ENCODE measurements around the gene MPRIP.

MPRIP gene

DNA sequence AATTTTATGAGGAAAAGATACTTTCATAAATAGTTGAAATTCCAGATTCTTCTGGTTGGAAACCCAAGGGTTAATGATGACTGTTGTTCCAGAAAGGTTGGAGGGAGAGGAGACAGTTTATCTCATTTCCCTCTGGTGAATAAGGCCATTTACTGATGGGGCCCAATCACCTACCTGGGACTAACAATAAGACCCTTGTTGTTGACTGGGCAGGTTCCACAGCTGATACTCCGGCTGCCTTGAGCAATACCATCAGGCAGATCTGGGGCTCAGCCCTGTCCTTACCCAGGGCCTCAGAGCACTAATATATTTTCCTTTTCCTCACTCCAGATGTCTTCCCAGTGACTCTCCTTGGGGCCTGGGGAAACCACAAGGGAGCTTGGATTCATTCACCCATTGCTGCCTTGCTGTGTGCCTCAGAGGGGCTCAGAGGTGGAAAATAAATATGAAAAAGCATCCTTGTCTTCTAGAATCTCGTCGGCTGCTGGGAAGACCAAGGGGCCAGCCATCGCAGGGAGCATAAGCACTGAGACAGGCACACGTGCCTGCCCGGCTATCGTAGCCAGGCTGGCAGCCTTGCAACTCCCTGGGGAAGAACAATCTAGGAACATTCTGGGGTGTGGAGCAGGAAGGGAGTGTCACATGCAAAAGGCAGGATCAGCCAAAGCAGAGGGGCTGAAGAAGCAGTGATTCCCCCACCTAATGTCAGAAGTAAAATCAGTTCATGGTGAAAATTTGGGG lies 54.4 kb downstream of the MPRIP start:
- in situ Hi-C loops (cut with MboI; ENCODE audit: low pct_unique_long_range_greater_than_20kb, low sequenced_read_pairs) = no loop called here

DNA sequence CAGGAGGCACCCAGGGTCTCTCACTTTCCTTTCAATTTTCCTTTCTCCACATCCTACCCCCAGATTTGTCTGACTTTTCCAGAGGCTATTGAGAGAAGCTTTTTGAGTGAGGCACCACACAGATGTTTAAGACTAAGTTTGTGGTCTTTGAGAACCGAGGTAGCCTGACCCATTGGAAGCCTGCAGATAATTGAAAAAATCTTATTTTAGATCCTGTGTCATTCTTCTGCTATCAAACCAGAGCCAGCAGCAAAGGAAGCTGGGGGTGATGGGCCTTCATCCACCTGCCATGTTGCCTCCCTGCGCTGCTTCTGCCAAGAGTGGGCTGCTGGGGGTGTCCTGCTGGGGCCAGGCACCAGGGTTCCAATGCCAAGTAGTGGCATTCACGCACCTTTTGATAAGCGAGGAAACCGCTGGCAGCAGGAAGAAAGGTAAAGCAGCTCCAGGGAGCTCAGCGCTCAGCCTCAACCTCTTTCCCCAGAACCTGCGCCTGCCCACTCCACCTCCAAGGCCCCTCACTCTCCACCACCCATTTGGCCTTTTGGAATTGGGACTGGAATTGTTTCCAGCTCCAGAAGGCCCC lies 55.6 kb downstream of the MPRIP start:
- in situ Hi-C loops (cut with MboI; ENCODE audit: low pct_unique_long_range_greater_than_20kb, low sequenced_read_pairs) = no loop called here
- DNase-seq = no peak

More for the DNA sequence above, 54.4 kb downstream of the MPRIP start:
- no peak for DNase-seq

DNA sequence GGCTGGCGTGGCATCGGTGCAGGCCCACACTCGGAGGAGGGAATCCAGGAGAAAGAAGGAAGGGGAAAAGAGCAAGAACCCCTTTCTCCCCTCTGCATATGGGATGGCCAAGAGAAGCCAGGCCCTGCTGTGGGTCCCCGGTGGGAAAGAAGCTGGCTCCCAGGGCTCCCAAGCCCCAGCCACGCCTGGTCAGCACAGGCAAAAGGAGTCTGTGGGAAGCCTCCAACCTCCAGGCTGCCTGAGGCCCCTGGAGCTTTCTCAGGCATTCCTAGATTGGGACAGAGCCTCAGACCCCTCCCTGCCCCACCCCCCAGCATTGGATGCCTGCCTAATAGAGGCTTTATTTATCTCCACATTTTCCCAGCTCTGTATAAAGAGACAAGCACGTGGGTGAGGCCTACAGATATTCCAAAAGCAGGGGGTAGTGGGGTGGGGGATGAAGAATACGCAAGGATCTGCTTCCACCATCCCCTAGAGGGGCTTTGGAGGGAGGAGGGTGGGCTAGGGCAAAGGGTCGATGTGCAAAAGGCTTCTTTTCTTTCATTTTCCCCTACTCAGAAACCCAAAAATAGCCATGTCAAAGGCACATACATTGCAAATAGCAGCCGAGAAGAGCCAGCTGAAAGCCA lies 56.4 kb downstream of the MPRIP start:
- no peak for DNase-seq
- in situ Hi-C loops (cut with MboI; ENCODE audit: low pct_unique_long_range_greater_than_20kb, low sequenced_read_pairs) = no loop called here

DNA sequence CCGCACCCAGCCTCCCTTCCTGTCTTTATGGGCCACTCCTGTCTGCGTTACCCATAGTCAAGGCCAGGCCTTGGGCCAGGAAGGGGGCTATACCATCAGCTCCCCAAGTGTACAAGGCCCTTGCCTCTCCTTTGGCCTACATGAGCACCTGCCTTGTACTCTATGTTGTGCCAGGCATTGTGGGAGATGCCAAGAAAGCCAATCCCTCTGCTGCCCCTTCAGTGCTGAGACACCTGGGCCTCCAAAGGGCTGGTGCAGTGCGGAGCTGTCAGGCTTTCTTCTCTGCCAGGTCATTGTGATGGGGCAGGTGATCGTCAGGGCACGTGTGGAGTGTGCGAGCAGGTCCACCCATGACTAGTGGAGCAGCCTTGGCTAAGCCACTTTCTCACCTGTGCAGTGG lies 59.9 kb downstream of the MPRIP start:
- in situ Hi-C loops (cut with MboI; ENCODE audit: low pct_unique_long_range_greater_than_20kb, low sequenced_read_pairs) = no loop called here
- DNase-seq = no peak

GRCh38 chr17:17103160-17103559 lies 60.9 kb downstream of the MPRIP start:
- in situ Hi-C loops (cut with MboI; ENCODE audit: low pct_unique_long_range_greater_than_20kb, low sequenced_read_pairs) = no loop called here
- no peak for DNase-seq

GRCh38 chr17:17104036-17104435 lies 61.8 kb downstream of the MPRIP start:
- no peak for DNase-seq
- in situ Hi-C loops (cut with MboI; ENCODE audit: low pct_unique_long_range_greater_than_20kb, low sequenced_read_pairs) = no loop called here

- in situ Hi-C loops (cut with MboI; ENCODE audit: low pct_unique_long_range_greater_than_20kb, low sequenced_read_pairs) = no loop called here
- DNase-seq = no peak
Observed at GRCh38 chr17:17104494-17104893, 62.2 kb downstream of the MPRIP start.

GRCh38 chr17:17105976-17106375 lies 63.7 kb downstream of the MPRIP start:
- in situ Hi-C loops (cut with MboI; ENCODE audit: low pct_unique_long_range_greater_than_20kb, low sequenced_read_pairs) = no loop called here
- DNase-seq = no peak

DNA sequence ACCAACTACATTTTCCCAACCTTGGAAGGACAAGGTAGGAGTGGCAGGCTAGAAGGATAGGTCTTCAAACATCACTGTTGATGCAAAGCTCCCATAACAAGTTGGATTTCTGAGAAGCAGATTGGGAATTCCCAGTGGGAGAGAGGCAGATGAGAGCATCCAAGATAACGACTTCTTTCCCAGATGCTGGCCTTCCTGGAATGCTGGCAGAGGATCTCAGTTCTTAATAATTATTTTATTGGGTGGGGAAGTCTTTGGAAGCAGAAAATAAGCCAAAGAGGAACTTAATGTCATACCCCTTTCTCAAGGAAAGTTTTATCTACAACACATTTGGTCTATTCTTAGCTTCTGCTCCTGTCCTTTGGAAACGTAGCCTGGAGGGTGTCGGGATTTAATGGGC lies 64.5 kb downstream of the MPRIP start:
- in situ Hi-C loops (cut with MboI; ENCODE audit: low pct_unique_long_range_greater_than_20kb, low sequenced_read_pairs) = no loop called here
- DNase-seq = no peak

DNA sequence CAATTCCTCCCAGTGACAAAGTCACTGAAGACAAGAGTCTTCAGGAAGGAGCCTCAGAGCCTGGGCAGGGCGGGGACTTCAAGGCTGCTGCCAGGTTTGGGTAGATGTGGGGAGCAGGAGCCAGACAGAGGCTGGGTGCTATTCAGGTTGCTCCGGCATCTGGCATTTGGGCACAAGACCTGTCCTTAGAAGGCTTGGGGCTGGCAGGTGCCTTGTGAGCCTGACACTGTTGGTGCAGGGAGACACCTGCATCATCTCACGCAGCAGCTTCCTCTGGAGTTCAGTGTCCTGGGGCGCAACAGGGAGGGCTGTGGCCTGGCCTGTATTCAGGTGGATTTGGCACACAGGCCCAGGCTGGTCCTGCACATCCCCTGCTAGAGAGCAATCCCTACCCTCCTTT lies 65.0 kb downstream of the MPRIP start:
- in situ Hi-C loops (cut with MboI; ENCODE audit: low pct_unique_long_range_greater_than_20kb, low sequenced_read_pairs) = no loop called here
- no peak for DNase-seq

DNA sequence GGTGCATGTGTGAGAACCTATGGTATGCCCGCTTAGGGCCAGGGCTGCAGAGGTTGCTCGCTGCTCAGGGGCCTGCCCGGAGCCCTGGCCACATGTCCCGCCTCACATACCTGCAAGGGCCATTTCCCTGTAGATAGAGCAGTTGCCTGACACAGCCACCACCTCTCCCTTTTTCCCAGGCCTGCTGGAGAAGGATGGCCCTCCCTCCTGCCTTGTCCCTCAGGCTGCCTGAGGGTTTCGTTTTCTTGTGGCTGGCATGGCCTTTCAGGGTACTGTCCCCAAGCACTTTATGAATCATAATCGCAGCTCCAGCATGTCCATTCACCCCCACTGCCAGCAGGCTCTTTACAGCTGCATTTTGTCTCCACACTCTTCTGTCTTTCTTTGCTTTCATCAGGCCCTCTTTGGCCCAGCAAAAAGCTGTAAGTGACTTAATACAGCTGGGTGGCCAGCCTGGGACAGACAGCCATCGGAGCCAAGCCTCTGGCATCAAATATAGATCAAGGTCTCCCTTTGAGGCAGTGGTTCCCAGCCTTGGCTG lies 65.7 kb downstream of the MPRIP start:
- in situ Hi-C loops (cut with MboI; ENCODE audit: low pct_unique_long_range_greater_than_20kb, low sequenced_read_pairs) = no loop called here
- no peak for DNase-seq

- in situ Hi-C loops (cut with MboI; ENCODE audit: low pct_unique_long_range_greater_than_20kb, low sequenced_read_pairs) = no loop called here
- no peak for DNase-seq
Observed at GRCh38 chr17:17108451-17109049, 66.3 kb downstream of the MPRIP start.

GRCh38 chr17:17109256-17109655 lies 67.0 kb downstream of the MPRIP start:
- no peak for DNase-seq
- in situ Hi-C loops (cut with MboI; ENCODE audit: low pct_unique_long_range_greater_than_20kb, low sequenced_read_pairs) = no loop called here

- in situ Hi-C loops (cut with MboI; ENCODE audit: low pct_unique_long_range_greater_than_20kb, low sequenced_read_pairs) = no loop called here
- DNase-seq = no peak
Observed at GRCh38 chr17:17109907-17110306, 67.7 kb downstream of the MPRIP start.

DNA sequence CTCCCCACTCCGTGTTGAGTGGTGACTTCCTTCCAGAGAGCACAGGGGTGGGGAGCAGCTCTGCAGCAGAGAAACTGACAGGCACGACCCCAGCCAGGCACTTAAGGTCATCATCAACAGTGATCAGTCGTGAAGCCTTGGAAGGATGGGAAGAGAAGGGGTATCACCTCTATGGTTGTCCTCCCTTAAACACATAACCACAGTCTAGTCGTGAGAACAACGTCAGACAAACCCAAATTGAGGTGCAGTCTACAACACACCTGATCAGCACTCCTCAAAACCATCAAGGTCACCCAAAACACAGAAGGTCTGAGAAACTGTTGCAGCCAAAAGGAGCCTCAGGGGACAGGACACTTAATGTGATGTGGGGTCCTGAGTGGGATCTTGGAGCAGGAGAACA lies 68.3 kb downstream of the MPRIP start:
- in situ Hi-C loops (cut with MboI; ENCODE audit: low pct_unique_long_range_greater_than_20kb, low sequenced_read_pairs) = no loop called here
- no peak for DNase-seq

DNA sequence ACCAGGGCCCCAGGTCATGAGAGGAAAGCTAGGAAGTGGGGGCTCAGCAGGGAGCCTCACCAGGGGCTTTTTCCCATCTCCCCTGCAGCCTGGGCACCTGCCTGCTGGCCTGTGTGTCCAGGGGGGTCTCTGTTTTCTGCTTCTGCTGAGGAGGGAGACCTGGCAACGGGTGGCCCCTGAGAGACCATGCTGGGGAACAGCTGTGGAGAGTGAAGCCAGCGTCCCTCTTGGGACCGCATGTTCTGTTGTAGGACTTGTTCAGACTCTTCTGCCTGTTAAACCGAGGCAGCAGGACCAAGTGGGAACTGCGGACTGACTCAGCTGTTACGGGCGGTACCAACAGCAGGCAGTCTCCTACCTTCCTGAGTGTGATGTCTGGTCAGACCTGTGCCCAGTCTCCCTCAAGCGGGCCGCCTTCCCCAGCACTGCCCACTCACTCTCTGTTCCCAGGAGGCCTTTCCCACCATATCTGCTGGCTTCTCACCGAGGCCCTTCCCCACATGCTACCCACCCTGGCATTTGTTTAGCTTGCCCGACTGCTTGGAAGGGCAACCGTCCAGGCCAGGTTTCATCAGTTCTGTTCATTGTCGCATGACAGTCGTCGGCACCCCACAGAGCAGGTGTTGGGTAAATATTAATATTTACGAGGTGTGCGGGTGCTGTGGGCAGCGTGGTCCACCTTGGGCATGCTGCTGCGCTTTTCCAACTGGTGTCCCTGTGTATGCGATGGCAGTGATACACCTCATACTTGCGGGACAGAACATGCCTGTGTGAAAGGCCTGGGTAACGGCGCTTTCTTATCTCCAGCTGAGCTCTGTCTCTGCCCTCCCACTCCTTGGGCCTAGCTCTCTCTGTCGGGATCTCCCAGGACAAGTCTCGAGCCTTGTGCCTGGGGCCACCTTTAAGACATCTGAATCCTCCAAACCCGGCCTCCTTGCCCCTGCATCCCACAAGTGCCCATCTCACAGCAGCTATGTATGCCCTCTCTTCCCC lies 69.4 kb downstream of the MPRIP start:
- in situ Hi-C loops (cut with MboI; ENCODE audit: low pct_unique_long_range_greater_than_20kb, low sequenced_read_pairs) = no loop called here
- no peak for DNase-seq

GRCh38 chr17:17112628-17113200 lies 70.5 kb downstream of the MPRIP start:
- DNase-seq = no peak
- in situ Hi-C loops (cut with MboI; ENCODE audit: low pct_unique_long_range_greater_than_20kb, low sequenced_read_pairs) = no loop called here

- no peak for DNase-seq
- in situ Hi-C loops (cut with MboI; ENCODE audit: low pct_unique_long_range_greater_than_20kb, low sequenced_read_pairs) = no loop called here
Observed at GRCh38 chr17:17114592-17115225, 72.5 kb downstream of the MPRIP start.

Data from KBM-7 (cell line).